Hepatocyte (in vitro differentiated cells): ENCODE results near the gene PACS1. TPM values are rescaled to one million over a fixed set of nuclear protein-coding genes. Genes with fewer than 3 reads are reported as not detected.

ENCODE experiments used
- DNase-seq: peaks from one replicate; pipeline ENCODE4 v3.0.0-alpha.2; 2016; ENCODE audit warnings: low spot score
- H2AFZ ChIP-seq: fragments of 200-600 bp; sonication (generic); 2 replicates; pipeline ENCODE4 v1.6.0; 2016; ENCODE audit warnings: antibody characterized with exemption, mild to moderate bottlenecking
- H3K27ac ChIP-seq: fragments of 200-600 bp; sonication (generic); 2 replicates; pipeline ENCODE4 v1.5.1; 2016; ENCODE audit warnings: mild to moderate bottlenecking
- H3K27me3 ChIP-seq: fragments of 200-600 bp; sonication (generic); 2 replicates; pipeline ENCODE4 v1.6.1; 2016
- H3K36me3 ChIP-seq: fragments of 200-600 bp; sonication (generic); replicated peaks from 2 replicates; pipeline ENCODE4 v1.5.1; 2016; ENCODE audit warnings: low read depth; ENCODE audit not compliant: insufficient read depth
- H3K4me1 ChIP-seq: fragments of 200-600 bp; sonication (generic); 2 replicates; pipeline ENCODE4 v1.5.1; 2016; ENCODE audit warnings: mild to moderate bottlenecking, moderate library complexity; ENCODE audit not compliant: insufficient read depth
- H3K4me2 ChIP-seq: fragments of 200-600 bp; sonication (generic); 2 replicates; pipeline ENCODE4 v1.6.0; 2016
- H3K4me3 ChIP-seq: fragments of 200-600 bp; sonication (generic); 2 replicates; pipeline ENCODE4 v1.5.1; 2016; ENCODE audit warnings: mild to moderate bottlenecking
- H3K79me2 ChIP-seq: fragments of 200-600 bp; sonication (generic); 2 replicates; pipeline ENCODE4 v1.6.0; 2017; ENCODE audit warnings: mild to moderate bottlenecking
- H3K9me2 ChIP-seq: fragments of 200-600 bp; sonication (generic); replicated peaks from 2 replicates; pipeline ENCODE4 v1.6.0; 2017; ENCODE audit warnings: mild to moderate bottlenecking; ENCODE audit not compliant: insufficient read depth
- H3K9me3 ChIP-seq: fragments of 200-600 bp; sonication (generic); 2 replicates; pipeline ENCODE4 v1.5.1; 2016; ENCODE audit warnings: low read depth, mild to moderate bottlenecking
- H4K20me1 ChIP-seq: fragments of 200-600 bp; sonication (generic); 2 replicates; pipeline ENCODE4 v1.6.0; 2016; ENCODE audit warnings: mild to moderate bottlenecking; ENCODE audit not compliant: insufficient read depth, poor library complexity, severe bottlenecking
- EZH2 ChIP-seq: fragments of 200-600 bp; sonication (generic); IDR thresholded peaks from 2 replicates; pipeline ENCODE4 v1.6.1; 2016; ENCODE audit warnings: antibody characterized with exemption, mild to moderate bottlenecking, borderline replicate concordance
- EZH2phosphoT487 ChIP-seq: fragments of 200-600 bp; sonication (generic); IDR thresholded peaks from one replicate; pipeline ENCODE4 v1.6.1; 2018; ENCODE audit warnings: antibody characterized with exemption, mild to moderate bottlenecking, low read depth, moderate library complexity; ENCODE audit not compliant: unreplicated experiment, severe bottlenecking
- WGBS: methylation state at CpG from one replicate; pipeline ENCODE4 v1.1.6; 2016; ENCODE audit warnings: low lambda C conversion rate; ENCODE audit errors: missing lambda C conversion rate; 5-methylcytosine and 5-hydroxymethylcytosine counted together
- polyA plus RNA-seq: library from polyadenylated mRNA; unstranded; fragments of >200 nt; fragmentation: Nextera tagmentation; extraction: Ambion mirVana; gene quantifications from 2 replicates; pipeline ENCODE4 v1.2.1, GENCODE V29; 2016
- total RNA-seq: library from RNA; depleted of rRNA; stranded (reverse); fragments of >200 nt; gene quantifications from 2 replicates; pipeline ENCODE4 v1.2.3, GENCODE V29; 2014
- TF ChIP-seq, protein P1 (sequence below): fragments of 200-600 bp; sonication (generic); IDR thresholded peaks from 2 replicates; pipeline ENCODE4 v1.5.1; 2016; ENCODE audit warnings: antibody characterized with exemption, mild to moderate bottlenecking; ENCODE audit not compliant: poor library complexity

The PACS1 gene
- total and polyA plus RNA-seq, 2 experiments from 2014 or later = 28.2 to 71.5 TPM

DNA sequence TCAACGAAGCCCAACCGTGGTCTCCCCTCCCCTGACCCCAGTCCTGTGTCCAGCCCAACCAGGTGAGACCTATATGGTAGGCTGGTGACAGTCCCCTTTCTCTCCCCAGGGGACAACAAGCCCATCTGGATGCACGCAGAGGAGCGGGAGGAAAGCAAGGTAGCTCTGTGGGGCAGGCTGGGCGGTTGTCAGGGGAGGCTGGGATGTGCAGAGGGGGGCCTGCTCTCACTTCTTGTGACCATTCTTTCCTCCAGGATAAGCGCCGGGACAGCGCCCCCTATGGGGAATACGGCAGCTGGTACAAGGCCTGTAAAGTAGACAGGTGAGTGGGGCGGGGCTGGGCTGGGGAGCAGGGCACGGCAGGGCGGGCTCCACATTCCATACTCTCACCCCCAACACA lies 194.8 kb downstream of the PACS1 start:
- Histone ChIP-seq H3K36me3 (no peaks in the 10 kb centered on the region), H3K9me2 (no peaks in the 10 kb centered on the region), H3K9me3 (no peaks in the 10 kb centered on the region), H3K4me3 (no peak overlapping the region), H3K27me3 (no peaks in the 10 kb centered on the region), H3K4me2 (no peak overlapping the region), H3K4me1 (peaks cover 8% of the 10 kb centered on the region), H2AFZ (no peak overlapping the region), H3K79me2 (peaks cover 14% of the 10 kb centered on the region), H4K20me1 (peaks cover 9% of the 10 kb centered on the region), H3K27ac (no peak overlapping the region)
- no peak for DNase-seq
- TF ChIP-seq, protein P1, sequence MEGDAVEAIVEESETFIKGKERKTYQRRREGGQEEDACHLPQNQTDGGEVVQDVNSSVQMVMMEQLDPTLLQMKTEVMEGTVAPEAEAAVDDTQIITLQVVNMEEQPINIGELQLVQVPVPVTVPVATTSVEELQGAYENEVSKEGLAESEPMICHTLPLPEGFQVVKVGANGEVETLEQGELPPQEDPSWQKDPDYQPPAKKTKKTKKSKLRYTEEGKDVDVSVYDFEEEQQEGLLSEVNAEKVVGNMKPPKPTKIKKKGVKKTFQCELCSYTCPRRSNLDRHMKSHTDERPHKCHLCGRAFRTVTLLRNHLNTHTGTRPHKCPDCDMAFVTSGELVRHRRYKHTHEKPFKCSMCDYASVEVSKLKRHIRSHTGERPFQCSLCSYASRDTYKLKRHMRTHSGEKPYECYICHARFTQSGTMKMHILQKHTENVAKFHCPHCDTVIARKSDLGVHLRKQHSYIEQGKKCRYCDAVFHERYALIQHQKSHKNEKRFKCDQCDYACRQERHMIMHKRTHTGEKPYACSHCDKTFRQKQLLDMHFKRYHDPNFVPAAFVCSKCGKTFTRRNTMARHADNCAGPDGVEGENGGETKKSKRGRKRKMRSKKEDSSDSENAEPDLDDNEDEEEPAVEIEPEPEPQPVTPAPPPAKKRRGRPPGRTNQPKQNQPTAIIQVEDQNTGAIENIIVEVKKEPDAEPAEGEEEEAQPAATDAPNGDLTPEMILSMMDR = peak; percentile 21
- TF ChIP-seq EZH2 = no peak
- WGBS = 82% methylated on average over 12 of the region's 12 CpGs

DNA sequence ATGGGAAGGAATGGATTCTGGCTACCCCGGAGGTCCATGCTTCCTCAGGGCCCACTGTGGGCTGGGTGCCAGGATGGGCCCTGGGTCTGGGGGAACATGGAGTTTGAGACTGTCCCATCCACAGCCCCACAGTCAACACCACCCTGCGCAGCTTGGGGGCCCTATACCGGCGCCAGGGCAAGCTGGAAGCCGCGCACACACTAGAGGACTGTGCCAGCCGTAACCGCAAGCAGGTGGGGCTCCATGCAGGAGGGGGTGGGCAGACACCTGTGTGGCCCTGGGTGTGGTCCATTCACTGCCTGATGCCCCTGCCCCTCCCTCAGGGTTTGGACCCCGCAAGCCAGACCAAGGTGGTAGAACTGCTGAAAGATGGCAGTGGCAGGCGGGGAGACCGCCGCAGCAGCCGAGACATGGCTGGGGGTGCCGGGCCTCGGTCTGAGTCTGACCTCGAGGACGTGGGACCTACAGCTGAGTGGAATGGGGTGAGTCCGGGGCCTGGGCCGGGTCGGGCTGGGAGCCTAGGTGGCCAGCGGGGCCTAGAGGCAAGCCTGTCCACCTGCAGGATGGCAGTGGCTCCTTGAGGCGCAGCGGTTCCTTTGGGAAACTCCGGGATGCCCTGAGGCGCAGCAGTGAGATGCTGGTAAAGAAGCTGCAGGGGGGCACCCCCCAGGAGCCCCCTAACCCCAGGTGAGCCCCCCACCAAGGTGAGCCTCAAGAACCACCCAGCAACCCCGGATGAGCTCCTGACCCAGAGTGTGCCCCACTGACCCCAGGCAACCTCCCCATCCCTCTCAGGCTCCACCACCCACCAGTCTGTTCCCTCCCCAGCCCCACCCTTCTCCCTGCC lies 195.7 kb downstream of the PACS1 start:
- DNase-seq = no peak
- Histone ChIP-seq H3K27ac (no peak overlapping the region), H3K4me1 (peaks cover 11% of the 10 kb centered on the region), H3K36me3 (no peaks in the 10 kb centered on the region), H3K27me3 (no peaks in the 10 kb centered on the region), H3K4me2 (no peak overlapping the region), H4K20me1 (peaks cover 16% of the 10 kb centered on the region), H3K9me3 (no peaks in the 10 kb centered on the region), H2AFZ (no peak overlapping the region), H3K79me2 (peaks cover 21% of the 10 kb centered on the region), H3K9me2 (no peaks in the 10 kb centered on the region), H3K4me3 (no peak overlapping the region)
- WGBS = 99% methylated on average over 25 of the region's 26 CpGs
- no peak for TF ChIP-seq EZH2
- TF ChIP-seq, protein P1 = no peak
- TF ChIP-seq EZH2phosphoT487 = no peak

DNA sequence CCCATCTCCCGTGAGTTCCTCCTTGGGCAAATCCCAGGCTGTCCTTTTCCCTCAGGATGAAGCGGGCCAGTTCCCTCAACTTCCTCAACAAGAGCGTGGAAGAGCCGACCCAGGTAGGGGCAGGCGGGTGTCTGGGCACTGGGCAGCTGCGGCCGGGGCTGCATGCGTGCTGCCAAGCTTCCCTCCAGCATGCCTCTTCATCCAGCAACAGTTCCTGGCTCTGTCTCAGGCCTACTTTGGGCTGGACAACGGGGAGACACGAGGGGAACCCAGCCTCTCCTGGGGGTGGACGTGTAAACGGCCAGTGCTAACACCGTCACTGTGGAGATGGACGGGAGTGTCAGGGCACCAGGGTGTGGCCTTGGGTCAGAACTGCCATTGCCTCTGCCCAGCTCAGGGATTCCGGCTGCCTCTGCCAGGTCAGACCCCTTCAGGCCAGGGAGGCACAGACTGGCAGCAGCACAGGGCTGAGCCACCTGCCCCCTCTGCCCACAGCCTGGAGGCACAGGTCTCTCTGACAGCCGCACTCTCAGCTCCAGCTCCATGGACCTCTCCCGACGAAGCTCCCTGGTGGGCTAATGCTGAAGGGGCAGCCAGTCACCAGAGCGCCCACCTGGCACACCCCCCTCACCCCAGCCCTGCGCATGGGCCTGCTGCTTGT lies 196.4 kb downstream of the PACS1 start:
- Histone ChIP-seq H3K27ac (peak overlapping the region; percentile 89), H3K9me3 (no peaks in the 10 kb centered on the region), H2AFZ (no peak overlapping the region), H3K79me2 (peaks cover 28% of the 10 kb centered on the region), H3K36me3 (no peaks in the 10 kb centered on the region), H3K27me3 (no peaks in the 10 kb centered on the region), H3K4me2 (peak overlapping the region; percentile 91), H3K4me1 (peaks cover 11% of the 10 kb centered on the region), H3K4me3 (no peak overlapping the region), H4K20me1 (peaks cover 18% of the 10 kb centered on the region), H3K9me2 (no peaks in the 10 kb centered on the region)
- DNase-seq = no peak
- no peak for TF ChIP-seq EZH2
- no peak for TF ChIP-seq EZH2phosphoT487
- TF ChIP-seq, protein P1 = no peak
- WGBS = 92% methylated on average over 20 of the region's 20 CpGs
